Activated effector memory CD4-positive, alpha-beta T cell treated with anti-CD3 and anti-CD28 coated beads, Interleukin-2, amount 50 U/mL, for 16 hours (primary cell): Measurements from ENCODE around the gene GRB10.

ENCODE experiments used
- DNase-seq: peaks from one replicate; pipeline ENCODE4 v3.0.0-alpha.2; 2020

GRB10 gene

DNA sequence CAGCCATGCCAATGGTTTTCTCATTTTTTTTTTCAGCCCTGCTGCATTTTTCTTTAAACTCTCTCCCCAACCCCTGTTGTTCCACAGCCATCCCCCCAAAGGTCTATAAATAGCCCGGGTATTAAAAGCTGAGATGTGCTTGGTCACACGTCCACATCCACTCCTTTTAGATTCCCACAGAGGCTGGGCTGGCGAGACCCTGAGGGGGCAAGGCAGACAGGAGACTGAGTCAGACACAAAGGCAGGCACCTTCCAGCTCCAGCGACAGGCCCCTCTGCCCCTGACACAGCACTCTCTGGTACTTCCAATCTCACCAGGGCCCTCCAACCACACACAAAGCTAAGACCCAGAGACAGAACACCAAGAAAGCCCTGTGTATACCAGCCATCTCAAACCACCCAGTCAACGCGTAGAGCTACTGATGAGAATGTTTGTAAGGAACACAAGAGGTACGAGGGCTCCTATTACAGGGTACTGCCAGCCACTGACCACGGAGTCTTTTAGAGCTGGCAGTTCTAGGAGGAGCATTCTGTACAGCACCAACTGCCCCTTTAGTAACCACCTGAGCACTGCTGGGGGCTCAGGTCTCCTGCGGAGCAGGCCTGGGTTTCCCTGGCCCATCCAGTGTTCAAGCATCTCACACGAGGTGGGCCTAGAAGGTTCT, 153.3 kb downstream of the GRB10 start:
- no peak for DNase-seq

- no peak for DNase-seq
These were observed 154.1 kb downstream of the GRB10 start for GRCh38 chr7:50628434-50629084.

DNA sequence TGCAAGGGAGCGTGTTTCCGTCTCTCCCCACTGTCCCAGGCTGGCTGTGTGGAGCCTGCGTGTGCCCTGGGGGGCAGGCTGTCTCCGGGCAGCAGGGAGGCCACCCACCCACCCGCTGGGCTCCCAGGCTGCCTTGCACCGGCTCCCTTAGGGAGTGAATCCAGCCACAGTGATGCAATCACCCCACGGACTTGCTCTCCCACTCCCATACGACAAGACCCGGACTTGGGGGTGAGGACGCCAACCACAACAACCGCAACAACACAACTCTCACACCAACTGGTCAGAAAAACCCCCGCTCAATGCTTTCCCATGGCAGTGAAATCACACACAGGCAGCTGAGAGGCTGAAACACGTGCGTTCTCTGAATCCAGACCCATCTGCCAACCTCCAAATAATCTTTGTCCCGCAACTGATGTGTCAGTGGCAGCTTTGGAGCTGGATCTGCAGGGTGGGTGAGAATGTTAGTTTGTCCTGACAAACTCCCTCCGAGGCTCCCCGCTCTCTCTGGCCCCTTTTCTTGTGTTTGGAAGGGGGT, 154.8 kb downstream of the GRB10 start:
- no peak for DNase-seq

GRCh38 chr7:50626286-50626685, 156.4 kb downstream of the GRB10 start:
- DNase-seq, result no peak

- no peak for DNase-seq
These were observed 157.3 kb downstream of the GRB10 start for GRCh38 chr7:50625360-50625759.

- no peak for DNase-seq
These were observed 159.9 kb downstream of the GRB10 start for GRCh38 chr7:50622821-50623220.

DNA sequence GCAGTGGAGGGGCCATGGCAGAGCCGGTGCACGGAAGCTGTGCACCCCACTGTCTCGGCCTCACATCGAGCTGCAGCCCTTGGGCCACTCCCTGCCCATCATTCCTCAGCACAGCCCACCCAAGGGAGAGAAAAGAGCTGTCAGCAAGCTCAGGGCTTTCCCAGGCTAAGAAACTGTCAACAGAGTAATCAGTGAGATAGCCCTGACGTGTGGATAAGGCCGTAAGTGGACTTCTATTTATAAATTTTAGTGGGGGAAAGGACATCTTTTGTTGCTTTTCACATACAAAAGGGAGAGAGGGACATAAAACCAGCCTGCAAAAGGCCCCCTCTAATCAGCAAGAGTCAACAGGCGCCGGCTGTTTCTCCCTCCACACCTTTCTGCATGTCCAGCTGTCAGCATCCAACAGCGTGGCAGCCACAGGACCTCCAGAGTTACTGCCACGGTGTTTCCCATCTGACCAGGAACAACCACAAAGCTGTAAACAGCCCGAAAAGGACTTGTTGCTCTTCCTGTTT, 160.7 kb downstream of the GRB10 start:
- no peak for DNase-seq

GRCh38 chr7:50621206-50621605, 161.5 kb downstream of the GRB10 start:
- peak; percentile 48 for DNase-seq

DNA sequence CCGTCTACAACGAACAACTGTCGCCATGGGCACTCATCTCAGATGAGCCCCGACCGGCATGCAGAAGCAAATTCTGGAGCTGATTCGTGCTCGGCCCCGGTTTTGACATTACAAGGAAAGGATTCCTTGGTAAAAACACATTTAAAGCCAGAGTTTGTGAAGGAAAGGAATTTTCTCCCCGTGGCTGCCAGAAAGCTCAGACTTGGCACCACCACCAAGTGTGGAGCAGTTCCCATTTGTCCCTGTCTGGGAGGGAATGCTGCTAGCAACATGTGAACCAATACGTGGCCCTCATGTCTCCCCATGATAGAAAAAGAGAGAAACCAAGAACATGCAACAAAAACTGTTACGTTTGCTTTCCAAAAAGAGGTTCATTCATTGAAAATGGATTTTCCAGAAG, 162.3 kb downstream of the GRB10 start:
- DNase-seq, result no peak

DNA sequence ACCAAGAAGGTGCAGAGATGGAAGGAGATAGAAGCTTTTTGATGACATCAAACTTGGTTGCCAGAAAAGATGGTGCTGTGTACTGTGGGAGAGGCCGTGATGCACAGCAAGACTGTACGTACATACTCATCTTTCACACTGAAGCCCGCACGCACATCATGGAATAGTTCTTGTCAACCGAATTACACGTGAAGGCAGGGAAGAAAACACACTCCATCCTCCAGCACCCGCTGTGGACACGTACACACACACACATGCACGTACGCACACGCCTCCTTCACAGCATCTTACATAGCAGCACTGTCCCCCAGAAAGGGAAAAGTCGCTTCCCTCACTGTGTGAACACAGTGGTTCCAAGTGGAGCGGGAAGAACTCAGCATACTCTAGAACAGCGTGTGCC, 163.0 kb downstream of the GRB10 start:
- DNase-seq, result no peak

DNA sequence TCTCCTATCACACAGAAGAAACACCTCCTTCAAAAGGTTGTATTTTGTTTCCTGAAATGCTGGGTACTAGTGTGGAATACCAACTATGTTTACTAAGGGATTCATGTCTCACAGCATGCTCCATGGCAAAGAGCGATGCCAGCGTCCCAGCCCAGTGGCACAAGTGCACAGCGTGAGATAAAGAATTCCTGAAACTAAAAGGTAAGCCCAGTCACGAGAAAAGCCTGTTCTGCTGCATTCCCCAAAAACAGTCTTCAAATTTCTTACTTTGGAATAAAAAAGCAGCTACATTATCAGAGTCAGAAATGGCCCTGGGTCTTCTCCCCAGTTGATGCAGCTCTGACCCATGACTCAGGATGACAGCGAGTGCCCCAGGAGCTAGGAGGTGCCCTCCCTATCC, 164.4 kb downstream of the GRB10 start:
- DNase-seq, result no peak

- DNase-seq, result no peak
These were observed 167.1 kb downstream of the GRB10 start for GRCh38 chr7:50615519-50616080.

DNA sequence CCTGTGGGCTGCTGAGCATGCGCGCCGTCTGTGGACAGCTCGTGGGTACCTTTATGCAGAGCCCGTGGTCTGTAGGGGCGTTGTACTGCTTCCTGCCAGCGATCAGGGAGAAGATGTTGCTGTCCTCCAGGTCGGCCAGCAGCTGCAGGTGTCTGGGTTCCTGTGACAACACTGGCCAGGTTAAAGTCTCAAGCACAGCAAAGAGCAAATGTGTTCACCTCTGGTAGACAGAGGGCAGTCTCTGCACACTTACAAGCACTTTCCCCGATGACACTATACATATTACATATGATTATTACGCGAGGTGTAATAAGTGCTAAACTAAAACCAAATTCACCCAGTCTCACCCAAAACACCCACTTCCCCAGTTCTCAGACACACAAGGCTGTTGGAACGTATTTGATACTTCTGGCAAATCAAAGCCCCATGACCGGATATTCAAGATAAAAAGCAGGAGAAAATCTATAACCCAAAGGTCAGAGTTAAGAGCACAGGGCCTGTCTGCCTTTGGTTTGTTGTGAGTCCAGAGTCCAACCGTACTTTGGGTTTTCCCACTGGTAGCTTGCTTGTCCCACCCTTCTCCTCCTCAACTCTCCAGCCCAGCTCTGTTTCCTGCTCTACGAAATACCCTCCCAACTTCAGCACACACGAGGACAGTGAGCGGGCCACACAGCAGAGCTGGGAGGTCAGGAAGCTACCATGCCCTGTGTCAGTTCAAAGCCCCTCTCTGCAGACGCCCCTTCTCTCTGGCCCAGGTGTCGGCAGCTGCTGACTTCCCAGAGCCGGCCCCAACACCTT, 167.8 kb downstream of the GRB10 start:
- no peak for DNase-seq

- DNase-seq, result no peak
These were observed 169.2 kb downstream of the GRB10 start for GRCh38 chr7:50613473-50613872.

DNA sequence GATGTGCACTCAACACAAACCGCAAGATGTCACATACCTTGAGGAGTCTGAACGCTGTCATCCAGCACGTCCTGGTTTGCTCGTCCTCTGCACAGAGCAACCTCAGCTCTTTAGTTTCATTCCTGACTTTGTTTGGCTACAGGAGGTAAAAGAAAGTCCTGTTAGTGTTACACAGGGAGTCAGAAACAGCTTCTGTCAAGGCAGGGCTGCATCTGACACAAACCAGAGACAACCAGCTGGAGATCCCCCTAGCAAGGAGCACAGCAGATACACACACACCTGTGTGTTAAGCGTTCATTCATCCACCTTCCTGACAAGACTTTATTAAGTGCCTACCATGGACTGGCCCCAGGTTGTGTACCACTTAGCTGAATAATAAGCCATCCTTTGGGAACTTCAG, 170.0 kb downstream of the GRB10 start:
- DNase-seq, result no peak

DNA sequence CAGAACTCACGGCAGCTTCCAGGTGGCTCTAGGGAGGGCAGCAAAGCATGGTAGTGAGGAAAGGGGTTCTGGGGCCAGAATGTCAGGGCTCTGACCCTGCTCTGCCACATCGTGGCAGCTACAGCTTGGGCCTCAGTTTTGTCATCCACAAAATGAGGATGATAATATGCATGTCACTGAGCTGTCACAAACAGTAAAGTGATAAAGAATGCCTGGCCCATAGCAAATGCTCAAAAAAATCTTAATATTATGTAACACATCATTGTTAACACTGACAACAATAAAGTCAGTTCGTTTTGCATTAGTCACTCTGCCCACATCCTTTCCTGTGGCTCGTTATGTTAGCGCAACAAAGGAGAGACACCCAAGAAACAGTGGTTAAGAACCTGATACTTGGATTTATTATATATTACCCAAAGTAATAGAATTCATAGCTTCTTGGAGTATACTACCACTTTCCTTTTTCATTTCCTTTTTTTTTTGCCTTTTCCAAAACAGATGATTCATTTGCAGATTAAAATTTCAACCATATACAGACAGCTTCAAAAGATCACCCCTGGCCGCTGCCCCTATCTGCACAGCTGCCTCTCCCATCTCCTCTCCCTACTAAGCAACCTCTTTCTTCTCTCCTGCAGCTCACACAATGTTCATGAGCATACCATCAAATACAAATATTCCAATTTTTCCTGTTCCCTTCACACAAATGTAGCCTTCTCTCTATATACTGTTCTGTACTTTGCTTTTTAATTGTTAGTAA, 172.0 kb downstream of the GRB10 start:
- peak; percentile 67 for DNase-seq

DNA sequence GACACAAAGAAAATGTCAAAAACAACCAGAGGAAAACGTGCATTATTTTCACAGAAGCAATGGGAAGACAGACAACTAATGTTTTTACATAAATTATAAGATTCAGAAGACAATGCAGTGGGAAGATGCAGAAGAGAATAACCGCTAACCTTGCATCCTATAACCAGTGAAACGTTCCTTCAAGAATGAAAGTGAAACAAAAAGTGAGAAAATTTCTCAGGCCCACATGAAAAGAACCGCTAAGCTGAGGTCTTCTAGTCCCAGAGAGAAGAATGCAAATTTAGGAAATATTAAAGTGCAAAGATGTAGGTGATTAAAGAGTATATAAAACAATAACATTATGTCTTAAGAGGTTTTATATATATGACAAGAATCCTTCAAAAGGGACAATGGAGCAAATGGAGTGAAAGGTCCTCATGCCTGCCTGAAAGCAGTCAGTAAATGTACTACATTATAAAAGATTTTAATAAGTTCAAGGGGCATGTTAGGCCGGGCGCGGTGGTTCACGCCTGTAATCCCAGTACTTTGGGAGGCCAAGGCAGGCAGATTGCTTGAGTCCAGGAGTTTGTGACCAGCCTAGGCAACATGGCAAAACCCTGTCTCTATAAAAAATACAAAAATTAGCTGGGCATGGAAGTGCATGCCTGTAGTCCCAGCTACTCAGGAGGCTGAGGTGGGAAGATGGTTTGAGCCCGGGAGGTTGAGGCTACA, 174.3 kb downstream of the GRB10 start:
- DNase-seq, result peak; percentile 55

DNA sequence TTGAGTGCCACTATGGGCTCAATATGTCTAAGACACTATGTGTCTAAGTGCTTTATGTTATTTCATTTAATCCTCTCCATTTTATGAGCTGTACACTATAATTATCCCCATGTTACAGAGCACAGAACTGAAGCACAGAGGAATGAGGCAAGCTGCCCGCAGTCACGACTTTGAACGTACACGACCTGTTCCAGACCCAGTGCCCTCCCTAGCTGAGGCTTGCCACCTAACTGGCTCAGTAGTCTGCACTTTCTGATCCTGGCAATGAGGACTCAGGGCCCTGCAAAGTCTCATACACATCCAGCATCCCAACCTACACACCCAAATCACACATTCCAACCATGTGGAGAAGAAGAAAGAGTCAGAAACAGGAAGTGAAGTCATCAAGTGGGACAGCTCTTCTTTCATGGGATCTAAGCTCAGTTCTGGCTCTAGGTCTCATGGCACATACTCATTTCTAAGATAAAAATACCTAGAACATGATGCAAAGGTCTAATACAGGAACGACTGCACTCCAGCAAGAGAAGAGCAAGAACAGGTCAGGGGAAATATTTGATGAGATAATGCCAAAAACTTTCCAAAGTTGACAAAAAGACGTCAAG, 175.1 kb downstream of the GRB10 start:
- DNase-seq, result no peak

DNA sequence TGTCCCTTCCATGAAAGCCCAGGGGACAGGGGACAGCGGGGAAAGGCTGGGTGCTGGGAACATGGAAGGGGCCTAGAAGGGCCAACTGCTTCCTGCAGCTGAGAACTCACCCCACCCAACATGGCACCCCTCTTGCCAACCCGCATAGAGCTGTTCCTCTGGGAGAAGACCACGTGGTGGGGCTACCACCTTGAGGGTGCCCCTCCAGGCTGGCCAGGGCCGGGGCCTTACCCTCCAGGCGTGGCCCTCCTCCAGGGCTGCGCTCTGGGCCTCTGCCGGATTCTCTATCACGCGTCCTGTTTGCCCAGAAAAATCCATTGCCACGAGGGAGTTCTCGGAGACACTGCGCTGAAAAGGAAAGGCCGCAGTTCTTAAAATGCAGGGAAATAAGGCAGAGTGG, 177.6 kb downstream of the GRB10 start:
- DNase-seq, result no peak

GRCh38 chr7:50603287-50603686, 179.4 kb downstream of the GRB10 start:
- DNase-seq, result no peak

- no peak for DNase-seq
These were observed 183.3 kb downstream of the GRB10 start for GRCh38 chr7:50599385-50599784.
